Measurements from ENCODE around the gene ARMC2.

The ARMC2 gene

DNA sequence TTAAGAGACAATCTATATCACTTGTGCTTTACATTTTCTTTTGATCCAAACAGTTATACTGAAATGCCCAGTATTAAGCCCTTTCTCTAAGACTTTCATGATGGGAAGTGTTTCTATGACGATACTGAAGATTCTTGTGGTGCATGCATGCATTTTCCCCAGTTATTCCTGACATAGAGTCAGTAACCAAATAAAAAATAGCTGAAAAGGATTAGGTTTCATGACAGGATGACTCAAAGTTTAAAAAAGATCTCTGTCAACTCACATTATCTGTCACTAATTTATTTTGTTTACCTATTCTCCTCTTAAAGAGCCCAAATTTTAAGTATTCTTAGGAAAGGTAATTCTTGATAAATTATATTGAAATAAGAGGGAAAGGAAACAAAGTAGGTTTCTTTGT lies 148.0 kb downstream of the ARMC2 start:
- no peak for DNase-seq

DNA sequence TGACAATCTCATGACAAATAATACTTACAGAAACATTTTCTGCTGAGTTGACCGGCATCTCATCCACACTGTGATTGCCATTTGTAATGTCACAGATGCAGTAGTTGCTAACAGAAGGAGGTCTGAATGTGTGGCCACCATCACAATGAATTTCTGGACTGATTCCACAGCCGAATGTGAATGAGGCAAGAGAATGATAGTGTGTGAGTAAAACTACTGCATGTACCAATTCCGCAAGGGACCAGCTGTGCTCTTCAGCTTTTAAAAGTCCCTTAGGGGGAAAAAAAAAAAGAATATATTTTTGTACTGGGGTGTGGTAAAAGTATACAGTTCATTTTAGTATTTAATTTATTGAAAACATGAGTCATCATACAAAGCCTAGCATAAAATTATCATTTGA lies 150.3 kb downstream of the ARMC2 start:
- DNase-seq, result no peak

DNA sequence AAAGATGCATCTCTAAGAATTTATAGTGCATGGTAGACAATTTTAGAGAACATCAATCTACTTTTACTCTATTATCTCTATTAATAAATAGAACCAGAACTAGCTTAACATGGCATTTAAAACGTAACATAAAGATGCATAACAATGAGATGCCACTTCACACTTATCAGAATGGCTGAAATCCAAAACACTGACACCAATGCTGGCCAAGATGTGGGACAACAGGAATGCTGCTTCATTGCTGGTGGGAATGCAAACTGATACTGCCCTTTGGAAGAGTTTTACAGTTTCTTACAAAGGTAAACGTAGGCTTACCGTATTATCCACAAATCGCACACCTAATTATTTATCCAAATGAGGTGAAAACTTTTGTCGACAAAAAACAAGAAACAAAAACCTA lies 151.2 kb downstream of the ARMC2 start:
- no peak for DNase-seq

- DNase-seq, result no peak
Observed at GRCh38 chr6:109000289-109000688, 152.1 kb downstream of the ARMC2 start.

- DNase-seq, result peak; percentile 17
Observed at GRCh38 chr6:109001291-109001894, 153.2 kb downstream of the ARMC2 start.

DNA sequence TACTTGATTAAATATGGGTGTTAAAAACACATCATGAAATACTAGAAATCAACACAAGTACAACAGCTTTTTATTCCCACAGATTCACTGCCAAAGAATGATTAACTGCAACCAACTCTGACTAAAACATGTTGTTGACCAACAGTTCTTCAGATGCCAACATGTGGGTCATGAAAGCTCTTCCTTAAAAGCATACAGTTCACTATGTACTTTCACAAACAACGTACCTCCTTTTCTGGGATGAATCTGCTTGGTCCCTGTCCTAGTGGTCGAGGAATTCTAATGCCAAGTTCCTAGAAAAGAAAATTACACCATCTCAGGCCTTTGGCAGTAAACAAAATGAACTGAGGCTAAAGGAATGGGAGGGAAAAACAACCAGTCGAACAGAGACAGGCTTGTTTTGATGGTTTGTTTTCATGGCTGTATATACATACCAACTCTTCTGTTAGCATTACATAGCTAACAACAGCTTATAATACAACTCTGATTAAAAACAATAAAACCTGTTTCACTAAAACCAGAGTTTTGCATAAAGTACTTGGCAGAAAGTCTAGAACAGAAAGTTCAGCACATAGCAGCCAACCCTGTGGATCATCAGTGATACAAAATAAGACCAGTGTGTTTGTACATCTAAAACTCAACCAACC lies 154.0 kb downstream of the ARMC2 start:
- DNase-seq, result no peak

DNA sequence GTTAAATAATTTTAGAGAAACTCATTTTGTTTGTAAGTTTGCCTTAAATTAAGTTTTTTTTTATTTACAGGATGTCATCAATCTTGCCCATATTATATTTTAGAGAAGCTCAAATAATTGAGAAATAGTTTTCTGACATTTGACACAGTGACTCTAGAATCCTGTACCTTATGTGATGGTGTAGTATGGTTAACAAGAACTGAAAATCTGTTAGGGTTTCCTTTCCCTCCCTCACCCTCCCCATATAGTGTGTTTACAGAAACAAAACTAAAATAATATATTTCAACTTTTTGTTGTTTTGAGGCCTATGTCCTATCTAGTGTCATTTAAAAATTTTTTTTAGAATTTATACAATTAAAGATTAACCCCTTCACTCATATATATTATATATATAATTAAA lies 154.7 kb downstream of the ARMC2 start:
- DNase-seq, result no peak

DNA sequence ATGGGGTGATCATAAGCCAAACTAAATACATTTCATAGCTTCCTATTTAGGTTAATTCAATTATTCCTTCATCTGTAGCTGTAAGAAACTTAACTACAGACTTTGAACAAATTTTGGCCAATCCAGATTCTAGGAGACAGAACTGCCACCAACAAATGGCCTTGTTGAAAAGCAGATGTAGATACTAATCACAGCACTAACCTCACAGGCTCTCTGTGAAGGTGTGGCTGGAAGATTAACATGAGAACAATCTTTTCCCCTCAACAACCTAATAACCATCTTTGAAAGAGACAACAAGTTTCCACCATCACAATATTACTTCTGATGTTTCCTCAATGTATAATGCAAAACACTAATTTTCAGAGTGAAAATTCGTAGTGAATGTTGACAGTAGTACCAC lies 158.6 kb downstream of the ARMC2 start:
- no peak for DNase-seq

DNA sequence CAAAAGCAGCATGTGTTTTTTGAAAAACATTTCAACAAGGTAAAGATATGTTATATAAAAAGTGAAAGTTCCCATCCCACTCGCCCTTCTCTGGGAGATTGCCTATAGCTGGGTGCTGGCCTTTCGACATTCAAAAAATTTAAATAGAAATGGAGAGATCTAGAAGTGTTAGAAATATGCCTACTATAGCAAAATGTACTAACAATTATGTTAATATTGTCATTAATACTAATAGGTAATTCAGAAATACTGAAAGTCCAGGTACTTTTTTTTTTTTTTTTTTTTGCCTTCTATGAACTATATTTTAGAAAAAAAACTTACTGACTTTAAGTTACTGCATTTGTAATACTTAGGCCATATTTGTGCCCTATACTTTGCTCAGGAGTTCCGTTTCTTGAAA lies 159.3 kb downstream of the ARMC2 start:
- no peak for DNase-seq

GRCh38 chr6:109008054-109008453 lies 159.8 kb downstream of the ARMC2 start:
- peak; percentile 43 for DNase-seq

DNA sequence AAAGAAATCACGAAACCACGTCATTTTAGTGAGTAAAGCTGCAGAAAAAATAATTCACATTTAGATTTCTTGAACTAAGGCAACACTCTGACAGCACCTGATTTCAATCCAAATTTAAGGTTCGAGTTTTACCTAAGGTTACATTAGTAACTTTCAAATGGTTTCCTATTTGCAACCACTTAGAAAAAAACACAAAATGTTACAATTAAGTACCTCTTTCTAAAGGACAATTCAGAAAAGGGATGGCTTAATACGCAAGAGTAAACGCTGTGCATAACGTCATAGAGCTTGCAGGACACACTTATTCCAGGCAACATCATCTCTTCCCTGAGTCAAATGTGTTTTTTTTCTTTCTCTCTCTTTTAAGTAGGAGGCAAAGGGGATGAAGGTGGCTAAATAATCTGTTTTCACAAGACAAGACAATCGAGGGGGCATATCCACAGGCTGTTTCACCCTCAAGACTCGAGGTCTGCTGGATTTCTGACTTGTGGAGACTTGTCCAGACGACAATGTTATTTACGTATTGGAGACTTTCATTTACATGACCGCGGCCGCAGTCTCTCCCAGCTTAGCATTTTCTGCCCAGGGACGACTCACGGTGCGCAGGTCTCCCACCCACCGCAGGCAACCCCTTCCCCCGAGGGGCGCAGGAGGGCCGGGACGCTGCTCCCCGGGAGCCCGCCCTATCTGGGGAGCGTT lies 160.5 kb downstream of the ARMC2 start:
- peak; percentile 89 for DNase-seq

- peak; percentile 95 for DNase-seq
Observed at GRCh38 chr6:109009236-109009961, 161.2 kb downstream of the ARMC2 start.

DNA sequence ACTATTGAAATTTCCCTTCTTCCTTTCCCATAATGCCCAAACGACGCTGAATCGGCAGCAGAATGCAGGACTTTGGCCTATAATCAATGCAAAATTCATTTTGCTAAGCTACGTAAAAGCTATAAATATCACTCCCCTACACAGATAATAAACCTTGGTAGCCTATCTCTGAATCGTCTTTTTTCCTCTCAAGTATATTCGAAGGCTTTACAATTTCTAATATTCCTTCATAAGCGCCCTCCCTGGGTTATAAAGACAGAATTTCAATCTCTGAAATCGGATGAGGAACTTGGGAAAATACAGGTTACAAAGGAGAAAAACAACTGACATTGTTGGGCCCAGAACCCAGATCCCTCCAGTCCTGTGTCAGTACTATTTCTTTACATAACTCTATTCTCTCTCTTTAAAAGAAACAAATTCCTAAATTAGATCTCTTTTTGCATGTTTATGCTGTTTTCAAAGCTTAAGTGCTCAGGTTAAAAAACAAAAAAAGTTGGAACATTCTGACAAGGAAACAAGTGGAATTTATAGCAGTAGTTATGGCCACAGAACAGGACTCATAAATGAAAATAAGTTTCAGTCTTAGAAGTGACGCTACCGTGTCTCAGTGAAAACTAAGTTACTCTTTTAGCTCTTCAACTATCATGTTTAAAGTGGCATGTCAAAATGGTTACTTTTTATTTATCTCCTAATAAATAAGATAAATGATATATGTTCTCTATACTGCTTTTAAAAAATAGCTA lies 161.9 kb downstream of the ARMC2 start:
- DNase-seq, result no peak

- DNase-seq, result peak; percentile 54
Observed at GRCh38 chr6:109010705-109011102, 162.5 kb downstream of the ARMC2 start.

- no peak for DNase-seq
Observed at GRCh38 chr6:109013656-109014305, 165.6 kb downstream of the ARMC2 start.

- DNase-seq, result no peak
Observed at GRCh38 chr6:109014606-109015005, 166.4 kb downstream of the ARMC2 start.

- DNase-seq, result peak; percentile 56
Observed at GRCh38 chr6:109015176-109015575, 167.0 kb downstream of the ARMC2 start.

- no peak for DNase-seq
Observed at GRCh38 chr6:109019911-109020310, 171.7 kb downstream of the ARMC2 start.

- no peak for DNase-seq
Observed at GRCh38 chr6:109021870-109022269, 173.6 kb downstream of the ARMC2 start.

GRCh38 chr6:109023356-109023925 lies 175.2 kb downstream of the ARMC2 start:
- no peak for DNase-seq

All from eye (tissue), 1 donor.